NCI-H2171 (cell line): ENCODE data around the gene STMND1.

Experiments used
- DNase-seq: peaks from one replicate; lab custom pipeline; 2025; lab: John Stamatoyannopoulos, UW

STMND1 gene

DNA sequence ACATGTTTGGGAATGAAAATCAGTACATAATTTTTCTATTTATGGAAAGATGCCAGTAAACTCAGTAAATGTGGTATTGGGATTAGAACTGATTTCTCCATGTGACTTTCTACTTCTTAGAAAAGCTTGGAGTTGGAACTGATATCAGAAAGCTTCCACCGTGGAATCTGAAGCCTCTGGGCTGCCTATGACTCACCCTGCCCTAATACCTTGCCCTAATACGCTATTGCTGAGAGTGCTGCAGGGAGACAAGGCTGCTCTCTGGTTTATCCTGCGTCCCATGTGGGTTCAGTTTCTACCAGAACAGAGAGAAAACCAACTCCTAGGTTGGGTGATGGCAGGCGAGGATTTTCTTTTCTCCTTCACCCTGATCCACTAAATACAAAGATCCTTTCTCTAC, 3.3 kb upstream of the STMND1 start:
- no peak for DNase-seq

DNA sequence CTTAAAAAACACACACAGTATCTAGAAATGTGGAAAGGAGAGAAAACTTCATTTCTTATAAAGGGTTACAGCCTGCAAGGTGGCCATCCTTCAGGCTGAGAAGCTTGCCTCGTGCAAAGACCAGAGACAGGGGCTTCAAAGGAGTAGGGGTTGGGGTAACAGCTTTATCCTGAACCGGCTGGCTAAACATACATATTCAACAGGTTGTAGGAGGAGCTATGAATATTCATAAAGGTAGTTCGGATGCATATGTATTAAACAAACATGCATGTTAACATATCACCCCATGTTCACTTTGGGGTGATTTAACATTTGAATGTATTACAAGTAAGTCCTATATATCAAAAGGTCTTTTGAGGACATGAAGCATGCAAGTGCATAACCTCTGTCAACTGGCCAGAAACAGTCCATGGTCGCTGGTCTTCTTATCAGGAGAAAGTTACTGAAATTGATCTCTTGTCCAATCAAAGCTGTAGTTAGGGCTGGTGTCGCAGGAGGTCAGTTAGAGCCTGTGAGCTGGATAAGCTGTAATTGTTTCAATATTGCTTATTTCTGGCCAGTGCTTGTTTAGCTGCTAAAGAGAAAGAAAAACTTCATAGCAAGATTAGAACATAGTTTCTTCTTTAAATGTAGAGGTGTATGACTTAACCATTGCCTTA, 2.3 kb upstream of the STMND1 start:
- DNase-seq = no peak

DNA sequence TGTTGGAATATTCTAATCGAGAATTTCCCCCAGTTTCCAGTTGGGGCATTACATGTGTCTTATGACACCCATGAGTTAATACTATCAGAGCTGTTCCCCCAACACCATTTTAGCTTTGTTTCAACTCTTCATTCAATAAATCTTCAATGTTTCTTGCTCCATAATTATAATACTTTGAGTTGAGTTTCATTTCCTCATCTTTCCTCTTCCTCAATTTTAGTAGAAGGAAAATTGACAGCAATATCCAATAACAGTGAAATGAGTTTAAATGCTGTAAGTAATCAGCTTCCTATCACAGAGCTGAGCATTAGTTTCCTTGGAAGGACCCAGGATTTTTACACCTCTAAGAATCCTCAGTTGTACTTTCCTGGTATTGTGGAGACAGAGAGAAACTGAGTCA, 1.0 kb upstream of the STMND1 start:
- no peak for DNase-seq

DNA sequence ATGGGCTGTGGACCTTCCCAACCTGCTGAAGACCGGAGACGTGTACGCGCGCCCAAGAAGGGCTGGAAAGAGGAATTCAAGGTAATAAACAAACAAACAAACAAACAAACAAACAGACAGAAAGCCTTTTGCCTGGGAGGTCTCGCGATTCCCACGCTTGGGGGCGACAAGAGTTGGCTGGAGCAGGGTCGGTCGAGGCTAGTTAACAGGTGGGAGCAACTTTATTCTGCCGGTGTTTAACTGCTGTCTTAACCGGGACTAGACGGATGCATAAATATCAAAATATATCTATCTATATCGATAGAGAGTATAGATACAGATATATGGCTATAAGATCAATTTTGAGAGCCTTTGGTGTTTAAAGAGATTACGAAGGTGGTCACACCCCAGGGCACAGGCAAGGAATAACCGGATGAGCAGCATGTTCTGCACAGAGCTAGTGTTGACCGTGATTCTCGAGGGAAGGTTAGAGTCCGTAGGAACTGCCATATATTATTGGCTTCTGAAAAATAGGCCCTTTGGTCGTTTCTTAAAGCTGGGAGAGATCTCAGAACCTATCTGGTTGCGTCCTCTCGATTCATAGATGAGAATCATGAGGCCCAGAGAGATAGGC, 514 bp downstream of the STMND1 start:
- DNase-seq = no peak

DNA sequence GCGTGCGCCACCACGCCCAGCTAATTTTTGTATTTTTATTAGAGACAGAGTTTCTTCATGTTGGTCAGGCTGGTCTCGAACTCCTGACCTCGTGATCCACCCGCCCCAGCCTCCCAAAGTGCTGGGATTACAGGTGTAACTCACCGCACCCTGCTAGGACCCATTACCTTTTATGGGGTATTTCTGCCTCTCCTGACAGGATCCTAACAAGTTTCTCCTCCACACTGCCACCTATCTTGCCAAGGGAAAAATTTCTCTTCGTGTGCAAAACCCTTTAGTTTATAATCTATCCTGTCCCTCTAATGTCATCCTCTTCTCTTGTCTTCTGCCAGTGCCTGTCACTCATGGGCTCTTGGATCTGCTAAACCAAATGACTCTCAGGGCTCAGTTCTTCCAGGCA, 1.9 kb downstream of the STMND1 start:
- no peak for DNase-seq

DNA sequence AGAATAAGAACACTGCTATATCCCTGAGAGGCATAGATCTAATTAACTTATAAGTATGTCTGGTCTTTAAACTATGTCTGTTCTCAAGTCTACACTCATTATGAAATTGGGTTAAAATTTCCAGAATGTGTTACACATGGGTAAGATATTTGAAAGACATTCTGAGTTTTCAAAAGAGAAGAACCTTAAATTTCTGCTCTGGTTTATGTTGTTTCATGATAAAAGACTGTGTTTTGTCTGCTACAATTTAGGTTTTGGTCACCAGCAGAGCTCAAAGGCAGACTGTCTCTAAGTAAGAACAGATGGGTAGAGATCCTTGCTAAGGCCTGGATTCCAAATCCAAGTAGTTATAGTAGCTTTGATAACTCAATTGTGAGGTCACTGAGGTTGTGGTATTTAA, 6.0 kb downstream of the STMND1 start:
- no peak for DNase-seq

DNA sequence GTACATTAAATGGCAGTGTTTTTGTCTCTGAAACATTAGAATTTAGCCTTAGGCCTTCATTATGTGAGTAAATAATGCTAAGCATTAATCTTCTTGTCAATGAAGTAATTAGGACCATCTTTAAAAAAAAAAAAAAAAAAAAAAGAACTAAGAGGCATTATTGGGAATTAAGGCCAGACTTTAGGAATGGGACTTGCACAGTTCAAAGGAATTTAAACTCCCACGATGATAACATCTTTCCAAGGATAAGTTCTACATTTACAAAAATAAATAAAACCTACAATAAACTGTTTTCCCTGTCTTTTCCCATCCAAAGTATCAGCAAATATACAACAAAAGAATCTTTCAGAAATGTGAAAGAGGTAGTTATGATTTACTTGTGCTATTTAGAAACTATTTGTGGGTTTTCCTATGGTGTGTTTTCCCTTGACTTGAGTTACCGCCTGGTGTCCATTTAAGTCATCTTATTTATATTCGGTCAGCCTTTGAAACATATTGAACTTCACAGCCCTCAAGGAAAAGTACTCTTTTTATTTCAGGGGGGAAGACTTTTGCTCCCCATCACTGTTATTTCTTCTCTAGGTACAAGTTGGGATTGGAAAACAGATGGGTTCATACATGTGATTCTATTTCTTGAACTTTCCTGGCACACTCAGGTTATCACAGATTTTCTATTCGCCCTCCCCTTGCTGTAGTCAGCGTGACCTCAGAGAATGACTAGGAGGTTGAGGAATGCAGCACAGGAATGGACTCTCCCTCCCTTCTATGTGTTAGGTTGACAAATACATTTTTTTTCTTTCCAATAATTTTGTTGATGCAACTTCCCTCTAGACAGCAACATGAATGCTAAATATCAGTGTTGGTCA, 13.6 kb downstream of the STMND1 start:
- no peak for DNase-seq

DNA sequence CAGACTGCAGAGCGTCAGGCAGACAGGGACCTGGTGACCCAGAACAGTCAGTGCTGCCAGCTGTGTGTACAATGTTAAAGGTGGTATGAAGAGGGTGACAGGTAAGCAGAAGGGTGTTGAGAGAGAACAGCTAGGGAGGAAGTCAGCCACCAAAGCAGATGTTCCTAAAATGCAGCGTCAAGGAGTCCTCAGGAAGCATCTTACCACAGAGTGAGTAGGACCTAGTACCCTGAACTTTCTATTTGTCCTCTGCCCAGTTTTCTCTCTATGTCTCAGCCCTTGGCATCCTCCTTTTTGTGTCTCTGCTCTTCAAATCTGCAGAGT, 14.2 kb downstream of the STMND1 start:
- no peak for DNase-seq

DNA sequence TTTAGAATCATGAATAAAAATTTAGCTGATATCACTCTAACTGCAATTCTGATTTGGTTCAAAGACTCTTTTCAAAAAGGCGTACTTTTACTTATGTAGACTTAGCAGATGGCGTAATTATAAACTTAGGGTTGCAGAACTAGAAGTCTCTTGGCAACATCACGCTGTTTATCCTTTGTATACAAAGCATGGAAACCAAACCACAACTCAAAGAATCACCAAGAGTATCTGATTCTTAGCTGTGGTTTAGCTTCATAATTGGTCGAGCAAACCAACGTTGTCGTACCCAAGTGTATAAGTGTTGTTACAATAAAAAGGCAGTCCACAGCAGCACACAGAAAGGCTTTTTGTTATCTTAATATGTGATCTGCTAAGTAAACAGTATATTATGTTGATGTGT, 18.2 kb downstream of the STMND1 start:
- DNase-seq = no peak

DNA sequence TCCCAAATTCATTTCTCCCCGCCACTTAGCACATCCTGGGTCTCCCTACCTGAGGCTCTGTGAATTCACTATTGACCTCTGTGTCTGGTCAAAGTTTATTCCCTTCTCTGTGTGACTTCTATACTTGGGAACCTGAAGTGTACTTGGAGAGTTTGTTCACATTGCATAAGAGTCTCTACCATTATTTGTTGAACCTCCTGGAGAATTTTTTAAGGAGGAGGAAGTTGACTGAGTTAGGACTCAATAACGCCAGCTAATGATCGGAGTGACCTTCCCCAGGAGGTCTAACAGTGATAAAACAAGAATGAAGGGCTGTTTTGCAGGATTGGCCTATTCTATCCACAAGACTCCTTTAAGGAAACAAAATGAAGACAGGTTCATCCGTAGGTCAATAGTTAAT, 23.6 kb downstream of the STMND1 start:
- no peak for DNase-seq

DNA sequence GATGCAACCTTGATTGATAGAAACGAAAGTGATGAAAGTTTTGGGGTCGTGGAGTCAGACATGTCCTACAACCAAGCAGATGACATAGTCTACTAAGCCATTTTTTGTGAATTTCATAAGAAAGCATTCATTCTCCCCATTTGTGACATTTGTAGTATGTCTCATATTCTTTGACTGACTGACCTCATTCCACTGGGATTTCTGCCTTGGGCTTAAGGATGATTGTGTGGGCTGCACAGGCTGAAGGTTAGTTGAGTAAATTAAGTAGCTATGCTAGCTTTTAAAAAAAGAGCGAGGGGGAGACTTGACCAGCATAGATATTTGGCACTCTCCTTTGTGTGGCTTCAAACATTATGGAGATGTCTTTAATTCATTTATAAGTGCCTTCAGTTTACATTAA, 28.9 kb downstream of the STMND1 start:
- no peak for DNase-seq

DNA sequence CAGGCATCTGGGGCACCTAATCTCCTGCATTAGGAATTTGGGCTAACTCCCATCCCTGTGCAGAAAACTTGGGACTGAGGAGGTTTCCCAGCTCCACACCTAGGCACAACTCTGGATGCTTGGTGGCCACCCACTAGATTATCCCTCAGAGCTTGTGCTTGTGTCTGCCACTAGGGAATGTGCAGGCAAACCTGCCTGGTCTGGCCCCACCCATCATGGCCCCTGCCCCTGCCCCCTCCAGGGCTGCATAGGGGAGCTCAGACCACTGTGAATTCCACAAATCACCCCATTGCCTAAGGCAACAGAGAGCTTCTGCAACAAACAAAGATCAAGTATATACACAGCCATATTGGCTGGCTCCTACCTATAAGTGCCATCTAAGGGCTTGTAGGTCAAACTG, 31.1 kb downstream of the STMND1 start:
- no peak for DNase-seq

DNA sequence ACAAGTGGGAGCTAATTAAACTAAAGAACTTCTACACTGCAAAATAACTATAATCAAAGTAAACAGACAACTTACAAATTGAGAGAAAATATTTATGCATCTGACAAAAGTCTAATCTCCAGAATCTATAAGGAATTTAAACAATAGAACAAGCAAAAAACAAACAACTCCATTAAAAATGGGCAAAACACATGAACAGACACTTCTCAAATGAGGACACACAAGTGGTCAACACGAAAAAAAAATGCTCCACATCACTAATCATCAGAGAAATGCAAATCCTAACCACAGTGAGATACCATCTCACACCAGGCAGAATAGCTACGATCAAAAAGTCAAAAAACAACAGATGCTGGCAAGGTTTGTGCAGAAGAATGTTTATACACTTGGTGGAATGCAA, 36.2 kb downstream of the STMND1 start:
- DNase-seq = no peak

DNA sequence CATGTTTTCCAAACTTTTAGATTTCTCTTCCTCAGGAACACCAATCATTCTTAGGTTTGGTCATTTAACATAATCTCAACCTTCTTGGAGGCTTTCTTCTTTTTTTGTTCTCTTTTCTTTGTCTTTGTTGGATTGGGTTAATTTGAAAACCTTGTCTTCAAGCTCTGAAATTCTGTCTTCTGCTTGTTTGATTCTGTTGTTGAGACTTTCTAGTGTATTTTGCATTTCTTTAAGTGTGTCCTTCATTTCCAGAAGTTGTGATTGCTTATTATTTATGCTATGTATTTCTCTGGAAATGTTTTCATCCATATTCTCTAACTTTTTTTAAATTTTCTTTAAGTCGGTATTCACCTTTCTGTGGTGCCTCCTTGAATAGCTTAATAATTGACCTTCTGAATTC, 42.2 kb downstream of the STMND1 start:
- DNase-seq = no peak

DNA sequence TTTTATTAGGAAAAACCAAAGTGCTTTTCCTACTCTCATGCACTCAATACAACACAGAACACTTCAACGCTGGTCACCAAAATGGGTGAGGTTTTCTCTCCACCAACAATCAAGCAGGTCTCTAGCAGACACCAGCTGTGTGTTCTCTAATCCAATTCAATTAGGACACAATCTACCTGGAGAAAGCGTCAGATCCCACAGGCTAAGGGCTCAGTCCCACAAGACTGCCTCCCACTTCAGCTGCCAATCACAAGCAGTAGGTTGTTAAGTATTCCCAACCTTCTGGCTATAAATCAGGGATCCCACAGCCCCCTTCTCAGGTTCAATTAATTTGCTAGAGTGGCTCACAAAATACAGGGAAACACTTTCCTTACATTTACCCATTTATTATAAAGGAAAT, 47.7 kb downstream of the STMND1 start:
- DNase-seq = no peak

DNA sequence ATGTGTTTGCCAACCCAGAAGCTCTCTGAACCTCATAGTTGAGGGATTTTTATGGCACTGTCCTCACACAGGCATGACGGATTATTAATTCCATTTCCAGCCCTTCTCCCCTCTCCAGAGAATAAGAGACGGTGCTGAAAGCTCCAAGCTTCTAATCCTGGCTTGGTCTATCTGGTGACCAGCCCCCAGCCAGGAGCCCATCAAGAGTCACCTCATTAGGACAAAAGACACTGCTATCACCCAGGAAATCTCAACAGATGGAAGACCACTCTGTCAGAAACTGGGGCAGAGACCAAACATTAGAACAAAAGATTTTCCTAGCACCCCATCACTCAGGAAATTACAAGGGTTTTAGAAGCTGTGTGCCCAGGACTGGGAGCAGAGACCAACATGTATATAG, 48.2 kb downstream of the STMND1 start:
- DNase-seq = no peak

DNA sequence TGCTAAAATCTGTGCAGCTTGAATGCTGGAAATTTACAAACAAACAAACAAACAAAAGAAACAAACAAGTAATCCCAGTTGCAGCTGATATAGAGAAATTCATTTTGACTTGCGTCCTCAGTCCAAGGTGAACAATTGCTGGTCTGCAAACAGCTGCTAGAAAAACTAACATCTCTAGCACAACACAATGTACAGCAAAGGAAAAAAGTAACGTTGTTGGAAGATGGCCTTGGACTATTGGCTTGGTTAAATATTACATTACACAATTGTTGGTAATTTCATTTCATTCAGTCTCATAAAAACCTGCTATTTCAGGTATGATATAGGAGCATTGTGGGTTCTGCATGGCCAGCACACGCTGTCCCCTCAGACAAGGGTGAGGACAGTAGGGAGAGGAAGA, 50.0 kb downstream of the STMND1 start:
- no peak for DNase-seq

DNA sequence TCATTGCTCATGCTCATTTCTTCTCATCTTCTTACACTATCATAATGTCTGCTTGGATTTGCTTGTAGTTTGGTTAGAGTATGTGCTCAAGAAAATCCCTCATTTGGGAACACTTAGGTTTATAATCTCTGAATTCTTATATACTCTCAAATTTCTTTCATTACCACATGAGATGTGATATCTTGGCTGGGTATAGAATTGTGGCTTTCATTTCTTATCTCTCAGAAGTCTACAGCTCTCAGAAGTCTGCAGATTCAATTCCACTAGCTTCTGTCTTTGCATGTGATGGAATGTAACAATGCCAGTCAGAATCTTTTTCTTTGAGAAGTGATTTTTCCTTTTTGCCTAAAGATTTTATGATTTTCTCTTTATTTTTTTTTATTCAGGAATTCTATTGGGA, 50.9 kb downstream of the STMND1 start:
- DNase-seq = no peak

DNA sequence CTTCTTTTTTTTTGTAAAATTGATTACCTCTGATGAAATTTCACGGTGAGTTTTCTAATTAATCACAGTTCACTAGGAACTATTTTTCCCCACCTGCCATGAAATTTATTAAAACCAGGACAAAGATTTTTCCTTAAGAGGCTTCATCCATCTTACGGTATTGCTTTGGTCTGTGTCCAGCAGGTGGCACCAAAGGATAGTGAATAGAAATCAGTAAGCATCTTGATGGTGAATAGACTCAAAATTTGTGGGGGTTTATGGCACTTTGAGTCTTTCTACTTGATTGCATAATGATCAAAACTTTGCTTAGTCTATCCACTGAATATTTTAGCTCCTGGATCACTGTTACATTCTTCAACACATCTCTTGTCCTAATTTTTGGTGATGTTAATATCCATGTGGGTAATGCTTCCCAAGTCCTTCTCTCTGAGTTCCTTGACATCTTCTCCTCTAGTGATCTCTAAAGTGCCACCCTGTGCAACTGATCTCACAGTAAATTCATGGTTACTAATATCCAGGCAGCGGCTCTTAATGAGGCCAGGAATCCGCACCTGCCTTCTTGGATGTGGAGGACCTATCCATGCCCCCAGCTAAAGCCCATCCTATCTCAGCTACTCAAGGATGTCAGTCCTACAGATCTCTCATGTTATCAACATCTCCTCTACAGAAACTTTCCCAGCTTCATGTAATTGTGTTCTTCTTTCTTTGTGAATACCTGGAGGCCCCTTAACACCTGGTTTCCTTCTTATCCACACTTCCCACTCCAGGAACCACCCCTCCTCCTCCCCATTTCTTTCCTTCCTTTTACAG, 54.5 kb downstream of the STMND1 start:
- peak; percentile 68 for DNase-seq

DNA sequence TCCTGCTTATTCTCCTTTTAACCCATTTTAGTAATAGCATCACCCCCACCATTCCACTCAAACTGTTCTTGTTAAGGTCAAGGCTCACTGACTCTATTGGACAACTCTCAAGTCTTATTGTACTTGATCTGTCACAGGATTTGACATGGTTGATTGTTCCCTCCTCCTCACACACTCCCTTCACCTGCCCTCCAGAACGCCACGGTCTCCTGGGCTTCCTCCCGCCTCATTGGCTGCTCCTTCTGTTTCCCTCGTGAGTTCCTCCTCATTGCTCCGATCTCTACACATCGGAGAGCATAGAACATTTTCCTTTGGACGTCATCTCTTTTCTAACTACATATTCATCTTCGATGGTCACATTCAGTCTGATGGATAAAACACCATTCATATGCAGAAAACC, 55.1 kb downstream of the STMND1 start:
- no peak for DNase-seq

DNA sequence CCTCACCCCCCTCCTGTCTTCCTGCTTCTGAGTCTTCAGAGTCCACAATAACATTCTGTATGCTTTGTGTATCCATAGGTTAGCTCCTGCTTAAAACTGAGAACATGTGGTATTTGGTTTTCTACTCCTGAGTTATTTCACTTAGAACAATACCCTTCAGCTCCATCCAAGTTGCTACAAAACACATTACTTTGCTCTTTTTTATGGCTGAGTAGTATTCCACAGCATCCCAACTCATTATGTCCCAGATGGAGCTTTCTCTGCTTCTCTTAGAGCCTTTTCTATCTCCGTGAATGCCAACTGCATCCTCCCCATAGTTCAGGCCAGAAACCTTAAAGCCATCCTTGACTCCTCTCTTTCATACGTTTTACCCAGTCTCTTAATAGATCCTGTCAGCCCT, 55.8 kb downstream of the STMND1 start:
- no peak for DNase-seq

DNA sequence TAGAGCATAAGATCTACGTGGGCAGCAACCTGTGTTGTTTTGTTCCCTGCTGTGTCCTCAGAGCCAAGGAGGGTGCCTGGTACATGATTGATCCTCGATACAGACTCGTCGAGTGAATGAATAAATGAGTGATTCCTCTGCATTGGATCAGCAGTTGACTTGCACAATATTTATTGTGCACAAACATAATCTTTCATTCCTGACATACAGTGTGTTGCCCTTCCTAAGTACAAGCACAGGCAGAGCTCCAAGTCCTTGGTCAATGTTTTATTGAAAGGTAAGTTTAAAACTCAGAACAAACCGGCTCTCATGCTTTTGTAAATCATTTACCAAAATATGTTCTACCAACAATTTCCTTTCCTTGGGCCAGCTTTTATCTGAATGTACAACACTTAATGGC, 57.4 kb downstream of the STMND1 start:
- no peak for DNase-seq

DNA sequence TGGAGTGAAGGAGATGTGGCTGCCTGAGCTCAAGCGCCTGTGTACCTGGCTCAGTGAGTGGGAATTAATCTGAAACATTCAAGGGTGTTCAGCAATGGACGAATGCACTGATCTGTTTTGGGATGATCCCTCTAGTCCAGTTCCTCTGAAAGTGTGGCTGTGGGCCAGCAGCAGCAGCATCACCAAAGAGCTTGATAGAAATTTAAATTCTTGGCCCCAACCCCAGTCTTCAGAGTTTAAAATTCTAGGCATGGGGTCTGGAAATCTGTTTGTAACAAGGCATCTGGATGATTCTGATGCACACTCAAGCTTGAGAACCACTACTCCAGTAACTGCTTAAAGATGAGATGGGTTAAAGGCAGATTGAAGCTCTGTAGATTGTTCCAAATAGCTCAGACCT, 59.2 kb downstream of the STMND1 start:
- DNase-seq = no peak
